HG03139 (cell line): Measurements from ENCODE around the gene ANKRD62.
"Not testable (repeated sequence)": the region's sequence is repeated elsewhere in the genome, so short reads cannot be mapped to it uniquely, and the experiment has no call there.

Experiments
- ATAC-seq: cut with Tn5 transposase; IDR thresholded peaks from one replicate; pipeline ENCODE4 v1.9.1; 2021; ENCODE audit not compliant: unreplicated experiment

Gene ANKRD62

GRCh38 chr18:12065397-12065796, 28.2 kb upstream of the ANKRD62 start:
- no peak for ATAC-seq

GRCh38 chr18:12066910-12067511, 26.6 kb upstream of the ANKRD62 start:
- no peak for ATAC-seq

GRCh38 chr18:12067671-12068070, 26.0 kb upstream of the ANKRD62 start:
- ATAC-seq, result no peak

DNA sequence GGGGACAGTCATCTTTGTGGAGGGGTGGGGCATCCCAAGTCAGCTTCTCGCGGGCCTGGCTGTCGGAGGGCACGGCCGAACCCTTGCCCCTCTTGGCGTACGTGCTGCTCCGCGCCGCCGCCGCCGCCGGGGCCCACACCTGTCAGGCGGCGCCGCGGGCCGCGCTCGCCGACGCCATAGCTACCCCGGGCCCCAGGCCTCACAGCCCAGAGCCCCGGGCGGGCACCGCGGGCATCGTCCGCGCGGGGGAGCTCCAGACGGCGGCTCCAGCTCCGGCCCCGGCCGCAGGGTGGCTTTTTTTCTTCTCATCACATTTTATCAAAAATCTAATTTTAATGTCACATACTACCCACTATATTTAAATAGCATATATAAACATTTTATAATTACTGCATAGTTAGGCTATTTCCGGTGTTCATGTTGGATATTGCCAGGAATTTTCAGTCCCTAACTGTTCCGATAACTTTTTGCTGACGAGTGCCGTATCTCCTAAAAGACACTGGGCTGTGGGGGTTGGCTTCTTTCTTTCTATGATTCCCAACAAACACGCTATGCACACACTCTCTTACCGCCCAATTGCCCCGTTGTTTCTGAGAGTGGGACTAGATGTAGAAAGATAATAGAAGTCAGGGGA, 25.2 kb upstream of the ANKRD62 start:
- ATAC-seq, result not testable (repeated sequence)

DNA sequence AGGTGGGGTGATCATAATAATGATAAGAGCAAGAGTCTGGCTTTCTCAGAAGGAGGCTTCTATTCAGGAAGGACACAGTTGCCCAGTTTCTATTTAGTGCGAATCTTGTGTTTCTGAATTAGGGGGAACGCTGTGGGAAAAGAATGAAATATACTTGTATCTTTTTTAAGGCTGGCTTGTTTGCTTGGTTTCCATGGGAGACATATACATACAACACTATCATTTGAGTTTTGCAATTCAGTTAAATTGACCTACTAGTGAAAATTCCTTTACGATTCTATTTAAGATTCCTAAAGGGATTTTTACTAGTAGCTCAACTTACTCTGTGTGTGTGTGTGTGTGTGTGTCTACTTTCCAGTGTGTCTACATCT, 24.7 kb upstream of the ANKRD62 start:
- ATAC-seq, result no peak

GRCh38 chr18:12071066-12071465, 22.6 kb upstream of the ANKRD62 start:
- ATAC-seq, result not testable (repeated sequence)

- no peak for ATAC-seq
Observed at GRCh38 chr18:12072996-12073395, 20.6 kb upstream of the ANKRD62 start.

DNA sequence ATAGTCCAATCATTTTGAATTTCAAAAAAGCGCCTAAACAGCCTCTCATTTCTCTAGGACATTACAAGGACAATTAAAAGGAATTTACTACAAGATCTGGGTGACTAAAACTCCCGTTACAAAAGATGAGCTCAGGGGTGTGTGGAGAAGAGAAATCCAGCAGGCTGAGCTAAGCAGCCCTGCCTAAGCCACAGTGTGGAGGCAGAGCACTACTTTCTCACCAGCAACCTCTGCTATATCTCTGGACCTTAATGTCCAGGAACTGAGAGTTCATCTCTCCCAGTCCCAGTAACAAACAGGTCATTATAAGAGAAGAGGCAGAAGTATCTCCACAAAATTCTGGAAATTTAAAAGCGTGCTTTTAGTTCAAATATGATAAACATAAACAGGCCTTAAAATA, 18.9 kb upstream of the ANKRD62 start:
- ATAC-seq, result no peak

- ATAC-seq, result no peak
Observed at GRCh38 chr18:12076424-12077140, 17.1 kb upstream of the ANKRD62 start.

GRCh38 chr18:12077994-12078393, 15.6 kb upstream of the ANKRD62 start:
- ATAC-seq, result not testable (repeated sequence)

DNA sequence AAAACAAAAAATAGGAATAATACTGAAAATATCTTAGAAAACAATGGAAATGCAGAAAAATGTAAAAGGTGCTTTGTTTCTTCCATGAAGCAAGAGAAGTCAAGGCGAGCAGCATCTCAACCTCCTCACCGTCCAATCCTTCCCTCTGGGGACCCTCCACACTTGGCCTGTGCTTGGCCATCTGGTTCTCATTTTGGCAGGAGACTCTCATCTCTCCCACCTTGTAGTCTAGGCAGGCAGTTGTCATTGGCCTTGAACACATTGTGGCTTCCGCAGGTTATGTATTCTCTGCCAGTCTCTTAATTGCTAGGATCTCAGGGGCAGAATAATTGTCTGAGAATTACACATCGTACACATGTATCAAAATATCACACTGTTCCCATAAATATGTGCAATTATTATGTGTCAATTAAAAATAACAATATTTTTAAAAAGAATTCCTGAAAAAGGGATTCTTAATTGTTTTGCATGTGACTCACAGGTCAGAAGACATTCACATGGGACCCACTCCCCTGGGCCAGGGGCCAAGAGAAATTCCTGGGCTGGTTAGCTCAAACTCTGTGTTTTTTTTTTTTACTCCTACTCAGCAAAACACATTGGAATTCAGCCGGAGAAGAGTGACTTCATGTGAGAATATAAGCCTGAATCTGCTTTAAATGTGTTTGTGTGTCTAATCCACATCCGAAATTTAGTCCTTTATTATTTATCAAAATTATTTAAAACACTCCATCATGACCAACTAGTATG, 14.0 kb upstream of the ANKRD62 start:
- ATAC-seq, result no peak

GRCh38 chr18:12085136-12085535, 8.5 kb upstream of the ANKRD62 start:
- ATAC-seq, result no peak

- ATAC-seq, result no peak
Observed at GRCh38 chr18:12085786-12086185, 7.9 kb upstream of the ANKRD62 start.

DNA sequence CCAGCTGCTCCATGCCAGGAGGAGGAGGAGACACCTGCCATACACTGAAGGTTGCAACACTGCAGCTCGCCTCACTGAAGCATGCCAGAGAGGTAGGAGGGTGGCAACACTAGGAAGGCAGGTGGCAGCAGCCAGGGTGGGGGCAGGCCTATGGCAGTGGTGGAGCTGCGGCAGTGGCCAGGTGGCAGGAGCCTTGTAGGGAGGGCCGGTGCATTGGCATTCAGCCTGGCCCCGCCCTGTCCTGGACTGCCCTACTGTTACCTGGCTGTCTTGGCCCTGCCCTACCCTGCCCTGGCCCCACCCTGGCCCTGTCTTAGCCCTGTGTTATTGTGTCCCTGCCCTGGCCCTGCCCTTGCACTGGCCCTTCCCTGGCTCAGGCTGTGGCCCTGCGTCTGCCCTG, 7.4 kb upstream of the ANKRD62 start:
- ATAC-seq, result no peak

GRCh38 chr18:12086677-12087470, 6.8 kb upstream of the ANKRD62 start:
- ATAC-seq, result no peak

DNA sequence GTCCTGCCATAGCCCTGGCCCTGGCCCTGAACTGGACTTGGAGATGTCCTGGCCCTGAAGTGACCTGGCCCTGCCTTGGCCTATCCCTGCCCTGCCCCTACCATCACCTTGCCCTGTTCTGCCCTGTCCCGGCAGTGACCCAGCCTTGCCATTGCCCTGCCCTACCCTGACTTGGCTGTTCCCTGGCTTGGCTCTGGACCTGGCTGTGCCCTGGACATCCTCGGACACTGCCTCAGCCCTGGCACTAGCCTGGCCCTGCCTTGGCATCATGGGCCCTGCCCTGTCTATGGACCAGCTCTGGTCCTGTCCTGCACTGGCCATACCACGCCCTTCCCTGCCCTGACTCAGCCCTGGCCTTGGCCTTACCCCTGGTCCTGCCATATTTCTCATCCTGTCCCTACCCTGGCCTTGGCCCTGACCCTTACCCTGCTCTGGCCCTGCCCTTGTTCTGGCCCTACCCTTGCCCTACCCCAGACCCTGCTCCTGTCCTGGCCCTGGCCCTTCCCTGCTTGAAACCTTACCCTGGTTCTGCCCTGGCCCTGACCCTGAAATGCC, 6.1 kb upstream of the ANKRD62 start:
- ATAC-seq, result no peak

DNA sequence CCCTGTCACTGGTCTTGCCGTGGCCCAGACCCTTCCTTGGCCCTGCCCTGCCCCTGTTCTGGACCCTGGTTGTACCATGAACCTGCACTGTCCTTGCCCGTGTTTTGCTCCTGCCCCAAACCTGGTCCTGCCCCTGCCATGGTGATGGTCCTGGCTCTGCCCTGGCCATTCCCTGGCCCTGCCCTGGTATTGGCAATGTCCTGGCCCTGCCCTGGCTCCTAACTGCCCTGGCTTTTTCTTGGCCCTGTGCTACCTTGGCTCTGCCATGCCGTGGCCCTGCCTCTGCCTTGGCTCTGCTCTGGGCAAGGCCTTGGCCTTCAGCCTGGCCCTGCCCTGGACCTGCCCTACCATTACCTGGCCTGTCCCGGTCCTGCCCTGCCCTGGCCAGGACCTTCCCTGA, 5.5 kb upstream of the ANKRD62 start:
- no peak for ATAC-seq

DNA sequence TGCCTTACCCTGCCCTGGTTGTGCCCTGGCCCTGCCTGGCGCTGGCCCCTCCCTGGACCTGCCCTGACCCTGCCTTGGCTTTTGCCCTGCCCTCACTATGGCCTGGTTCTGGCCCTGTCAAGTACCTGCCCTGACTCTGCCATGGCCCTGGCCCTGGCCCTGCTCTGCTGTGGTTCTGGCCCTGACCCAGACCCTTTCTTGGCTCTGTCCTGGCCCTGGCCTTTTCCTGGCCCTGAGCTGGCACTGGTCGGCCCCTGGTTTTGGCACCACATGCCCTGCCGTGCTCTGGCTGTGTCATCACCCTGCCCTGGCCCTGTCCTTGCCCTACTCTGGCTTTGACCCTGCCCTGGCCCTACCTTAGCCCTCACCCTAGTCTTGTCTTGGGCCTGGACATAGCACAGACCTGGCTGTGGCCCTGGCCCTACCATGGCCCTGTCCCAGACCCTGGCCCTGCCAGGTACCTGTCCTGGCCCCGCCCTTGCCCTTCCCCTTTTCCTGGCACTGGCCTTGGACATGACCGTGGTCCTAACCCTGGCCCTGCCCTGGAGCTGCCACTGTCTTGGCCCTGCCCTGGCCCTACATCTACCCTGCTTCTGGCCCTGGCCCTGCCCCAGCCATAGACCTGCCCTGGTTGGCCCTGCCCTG, 4.8 kb upstream of the ANKRD62 start:
- no peak for ATAC-seq

- ATAC-seq, result no peak
Observed at GRCh38 chr18:12091538-12092141, 2.0 kb upstream of the ANKRD62 start.
